ENCODE measurements around the gene C3orf85. TPM values are rescaled to one million over a fixed set of nuclear protein-coding genes. Genes with fewer than 3 reads are reported as not detected.

The C3orf85 gene
- polyA plus RNA-seq, 3 donors from 2014 or later = not detected

- peaks cover 0 to 2% (median 0%) of the 10 kb centered on the region in 6 donors for H3K9me3 Mint-ChIP-seq
- H3K36me3 Mint-ChIP-seq = no peaks in the 10 kb centered on the region
- no peak overlapping the region for H3K4me3 Mint-ChIP-seq
- no peaks in the 10 kb centered on the region for H3K4me1 Mint-ChIP-seq
- DNase-seq = no peak
- no peak overlapping the region for H3K27ac Mint-ChIP-seq
- H3K27me3 Mint-ChIP-seq (ENCODE audit: low read depth in 3 of 3) = peaks cover 0 to 4% (median 0%) of the 10 kb centered on the region in 3 donors
Observed at GRCh38 chr3:109171479-109171878, 35.0 kb downstream of the C3orf85 start.

DNA sequence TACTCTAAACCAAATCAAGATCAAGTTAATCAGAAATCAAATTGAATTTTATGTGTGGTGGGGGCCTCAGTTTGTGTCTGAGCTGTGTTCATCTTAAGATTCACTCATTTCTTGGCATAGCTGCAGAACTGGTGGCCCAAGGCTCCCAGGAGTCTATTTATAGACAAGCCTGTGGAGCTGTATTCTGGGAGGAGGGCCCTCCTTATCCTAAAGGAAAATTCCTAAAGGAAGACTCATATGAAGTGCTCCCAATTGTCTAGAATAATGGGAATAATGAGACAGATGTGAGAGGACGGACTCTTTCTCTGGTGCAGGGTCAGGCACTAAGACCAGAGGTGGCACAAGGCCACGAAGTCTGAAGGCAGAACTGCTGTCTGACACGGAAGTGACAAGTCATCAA, 38.9 kb downstream of the C3orf85 start:
- Mint-ChIP-seq H3K27me3 (ENCODE audit: low read depth in 3 of 3) (peaks cover 0 to 4% (median 2%) of the 10 kb centered on the region in 3 donors), H3K36me3 (no peaks in the 10 kb centered on the region), H3K4me3 (no peak overlapping the region), H3K27ac (no peak overlapping the region), H3K4me1 (no peaks in the 10 kb centered on the region), H3K9me3 (peaks cover 0 to 4% (median 0%) of the 10 kb centered on the region in 6 donors)
- DNase-seq = no peak

DNA sequence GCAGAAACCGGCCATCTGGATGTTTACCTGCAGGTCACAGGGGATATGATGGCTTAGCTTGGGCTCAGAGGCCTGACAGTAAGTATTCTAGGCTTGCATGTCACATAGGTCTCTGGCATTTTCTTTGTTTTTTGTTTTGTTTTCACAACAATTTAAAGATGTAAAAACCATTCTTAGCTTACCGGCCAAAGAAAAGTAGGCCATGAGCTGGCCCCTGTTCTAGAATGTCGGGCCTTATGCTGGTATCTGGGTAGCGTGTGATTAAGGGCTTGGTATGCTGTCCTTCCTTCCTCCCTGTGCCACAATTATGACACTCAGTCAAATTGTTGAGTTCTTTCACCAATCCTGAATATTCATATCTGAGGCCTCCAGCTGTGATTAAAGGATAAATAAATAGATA, 40.2 kb downstream of the C3orf85 start:
- Mint-ChIP-seq H3K4me3 (no peak overlapping the region), H3K9me3 (peaks cover 0 to 8% (median 2%) of the 10 kb centered on the region in 6 donors), H3K36me3 (no peaks in the 10 kb centered on the region), H3K27me3 (ENCODE audit: low read depth in 3 of 3) (peaks cover 0 to 4% (median 2%) of the 10 kb centered on the region in 3 donors), H3K27ac (no peak overlapping the region), H3K4me1 (no peaks in the 10 kb centered on the region)
- DNase-seq = no peak

- peaks cover 0 to 4% (median 2%) of the 10 kb centered on the region in 3 donors for H3K27me3 Mint-ChIP-seq (ENCODE audit: low read depth in 3 of 3)
- H3K9me3 Mint-ChIP-seq = peaks cover 0 to 8% (median 2%) of the 10 kb centered on the region in 6 donors
- DNase-seq = no peak
- no peaks in the 10 kb centered on the region for H3K4me1 Mint-ChIP-seq
- H3K4me3 Mint-ChIP-seq = no peak overlapping the region
- H3K27ac Mint-ChIP-seq = no peak overlapping the region
- no peaks in the 10 kb centered on the region for H3K36me3 Mint-ChIP-seq
Observed at GRCh38 chr3:109177908-109178307, 41.4 kb downstream of the C3orf85 start.

DNA sequence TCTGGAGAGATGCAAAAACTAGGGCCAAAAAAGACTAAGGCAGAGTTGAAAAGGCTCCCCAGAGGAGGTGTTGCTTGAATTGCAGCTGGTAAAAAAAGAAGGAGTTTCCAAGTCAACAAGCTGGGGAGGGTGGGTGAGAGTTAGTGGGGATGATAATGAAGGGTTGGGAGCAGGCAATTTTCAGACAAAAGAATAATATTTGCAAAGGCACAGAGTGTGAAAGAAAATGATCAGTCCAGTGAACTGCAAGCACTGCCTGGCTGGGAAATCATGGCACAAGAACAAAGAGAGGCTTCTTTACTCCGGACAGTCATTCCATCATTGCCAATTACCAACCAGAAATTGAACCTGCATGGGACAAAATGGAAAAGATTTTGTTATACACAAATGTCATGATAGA, 42.2 kb downstream of the C3orf85 start:
- H3K4me3 Mint-ChIP-seq = no peak overlapping the region
- no peaks in the 10 kb centered on the region for H3K36me3 Mint-ChIP-seq
- H3K9me3 Mint-ChIP-seq = peaks cover 0 to 8% (median 2%) of the 10 kb centered on the region in 6 donors
- peaks cover 0 to 4% (median 2%) of the 10 kb centered on the region in 3 donors for H3K27me3 Mint-ChIP-seq (ENCODE audit: low read depth in 3 of 3)
- no peaks in the 10 kb centered on the region for H3K4me1 Mint-ChIP-seq
- no peak overlapping the region for H3K27ac Mint-ChIP-seq
- DNase-seq = no peak

DNA sequence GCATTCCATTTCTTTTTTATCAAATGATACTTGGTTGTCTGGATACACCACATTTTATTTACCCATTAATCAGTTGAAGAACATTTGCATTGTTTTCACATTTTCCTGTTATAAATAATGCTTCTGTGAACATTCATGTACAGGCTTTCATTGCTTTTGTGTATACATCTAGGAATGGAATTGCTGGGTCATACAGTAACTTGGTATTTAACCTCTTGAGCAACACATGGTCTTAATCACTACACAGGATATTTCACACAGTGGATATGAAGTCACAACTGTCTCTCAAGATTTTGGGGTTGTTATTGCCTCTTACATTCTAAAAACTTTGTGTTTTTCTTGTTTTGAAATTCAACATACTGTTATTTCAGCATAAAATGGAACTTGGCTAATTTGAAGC, 48.2 kb downstream of the C3orf85 start:
- H3K36me3 Mint-ChIP-seq = no peaks in the 10 kb centered on the region
- no peaks in the 10 kb centered on the region for H3K4me1 Mint-ChIP-seq
- no peak overlapping the region for H3K4me3 Mint-ChIP-seq
- no peak for DNase-seq
- peaks cover 0 to 4% (median 1%) of the 10 kb centered on the region in 3 donors for H3K27me3 Mint-ChIP-seq (ENCODE audit: low read depth in 3 of 3)
- peaks cover 0 to 8% (median 2%) of the 10 kb centered on the region in 6 donors for H3K9me3 Mint-ChIP-seq
- no peak overlapping the region for H3K27ac Mint-ChIP-seq

- no peak for DNase-seq
- H3K27ac Mint-ChIP-seq = no peak overlapping the region
- H3K9me3 Mint-ChIP-seq = peaks cover 0 to 5% (median 0%) of the 10 kb centered on the region in 6 donors
- no peak overlapping the region for H3K4me3 Mint-ChIP-seq
- no peaks in the 10 kb centered on the region for H3K36me3 Mint-ChIP-seq
- no peaks in the 10 kb centered on the region for H3K4me1 Mint-ChIP-seq
- H3K27me3 Mint-ChIP-seq (ENCODE audit: low read depth in 3 of 3) = peaks cover 0 to 2% (median 1%) of the 10 kb centered on the region in 3 donors
Observed at GRCh38 chr3:109187390-109187789, 50.9 kb downstream of the C3orf85 start.

- no peak overlapping the region for H3K4me3 Mint-ChIP-seq
- no peaks in the 10 kb centered on the region for H3K36me3 Mint-ChIP-seq
- peaks cover 0 to 1% (median 0%) of the 10 kb centered on the region in 3 donors for H3K27me3 Mint-ChIP-seq (ENCODE audit: low read depth in 3 of 3)
- H3K9me3 Mint-ChIP-seq = peaks cover 0 to 7% (median under 1%) of the 10 kb centered on the region in 6 donors
- no peak for DNase-seq
- H3K27ac Mint-ChIP-seq = no peak overlapping the region
- H3K4me1 Mint-ChIP-seq = no peaks in the 10 kb centered on the region
Observed at GRCh38 chr3:109188741-109189140, 52.2 kb downstream of the C3orf85 start.

GRCh38 chr3:109191421-109191820, 54.9 kb downstream of the C3orf85 start:
- no peak overlapping the region for H3K27ac Mint-ChIP-seq
- peaks cover 0 to 1% (median 0%) of the 10 kb centered on the region in 3 donors for H3K27me3 Mint-ChIP-seq (ENCODE audit: low read depth in 3 of 3)
- no peaks in the 10 kb centered on the region for H3K36me3 Mint-ChIP-seq
- no peaks in the 10 kb centered on the region for H3K4me1 Mint-ChIP-seq
- H3K4me3 Mint-ChIP-seq = no peak overlapping the region
- no peak for DNase-seq
- H3K9me3 Mint-ChIP-seq = peaks cover 0 to 7% (median 2%) of the 10 kb centered on the region in 6 donors

- no peaks in the 10 kb centered on the region for H3K4me1 Mint-ChIP-seq
- no peak for DNase-seq
- no peaks in the 10 kb centered on the region for H3K36me3 Mint-ChIP-seq
- H3K9me3 Mint-ChIP-seq = peaks cover 3 to 16% (median 5%) of the 10 kb centered on the region in 6 donors
- no peaks in the 10 kb centered on the region for H3K27me3 Mint-ChIP-seq (ENCODE audit: low read depth in 3 of 3)
- H3K27ac Mint-ChIP-seq = no peak overlapping the region
- no peak overlapping the region for H3K4me3 Mint-ChIP-seq
Observed at GRCh38 chr3:109195815-109196214, 59.3 kb downstream of the C3orf85 start.

Other genes with a start within 250 kb of the C3orf85 start
- not detected for gene GUCA1C, start 182.8 kb upstream of the C3orf85 start, polyA plus RNA-seq
- gene MORC1, start 18.6 kb upstream of the C3orf85 start, polyA plus RNA-seq = not detected
- not detected for gene DPPA2, start 179.8 kb downstream of the C3orf85 start, polyA plus RNA-seq
- gene DPPA4, start 200.8 kb downstream of the C3orf85 start, polyA plus RNA-seq = 1 to 10 TPM in 1 of 3 donors, under 1 TPM in 2; 0.82 to 2.3 (median 0.89) TPM

All from immature natural killer cell (primary cell).